HG03575 (cell line): ENCODE results near the gene HYKK.

Experiments used
- ATAC-seq: cut with Tn5 transposase; IDR thresholded peaks from one replicate; pipeline ENCODE4 v1.9.1; 2021; ENCODE audit not compliant: unreplicated experiment, insufficient number of reproducible peaks, low FRiP score; ENCODE audit errors: extremely low read depth

Gene HYKK

GRCh38 chr15:78573416-78573815 is 66.0 kb downstream of the HYKK start:
- ATAC-seq: no peak

GRCh38 chr15:78574944-78575343 is 67.6 kb downstream of the HYKK start:
- ATAC-seq: no peak
